Stimulated activated CD4-positive, alpha-beta T cell treated with anti-CD3 and anti-CD28 coated beads, Interleukin-4, amount 100 ng/mL, for 24 hours (primary cell): ENCODE data around the gene GGCT.

Experiments
- DNase-seq: peaks from one replicate; pipeline ENCODE4 v3.0.0-alpha.2; 2020

The GGCT gene

GRCh38 chr7:30459591-30460245 is 44.9 kb downstream of the GGCT start:
- no peak for DNase-seq

GRCh38 chr7:30458311-30458710 is 46.3 kb downstream of the GGCT start:
- no peak for DNase-seq

GRCh38 chr7:30453921-30454320 is 50.7 kb downstream of the GGCT start:
- DNase-seq: no peak

- no peak for DNase-seq
Measured at GRCh38 chr7:30453016-30453415, 51.6 kb downstream of the GGCT start.

- no peak for DNase-seq
Measured at GRCh38 chr7:30452280-30452930, 52.2 kb downstream of the GGCT start.

GRCh38 chr7:30451539-30452279 is 52.9 kb downstream of the GGCT start:
- DNase-seq: no peak

- DNase-seq: no peak
Measured at GRCh38 chr7:30450983-30451497, 53.6 kb downstream of the GGCT start.

GRCh38 chr7:30450240-30450982 is 54.2 kb downstream of the GGCT start:
- DNase-seq: no peak

GRCh38 chr7:30448461-30449189 is 56.0 kb downstream of the GGCT start:
- DNase-seq: no peak

GRCh38 chr7:30447466-30447865 is 57.2 kb downstream of the GGCT start:
- no peak for DNase-seq
